Hepatocyte (in vitro differentiated cells): ENCODE data around the gene MEG3. TPM values are rescaled to one million over a fixed set of nuclear protein-coding genes. Genes with fewer than 3 reads are reported as not detected.

ENCODE experiments used
- DNase-seq: peaks from one replicate; pipeline ENCODE4 v3.0.0-alpha.2; 2016; ENCODE audit warnings: low spot score
- H2AFZ ChIP-seq: fragments of 200-600 bp; sonication (generic); 2 replicates; pipeline ENCODE4 v1.6.0; 2016; ENCODE audit warnings: antibody characterized with exemption, mild to moderate bottlenecking
- H3K27ac ChIP-seq: fragments of 200-600 bp; sonication (generic); 2 replicates; pipeline ENCODE4 v1.5.1; 2016; ENCODE audit warnings: mild to moderate bottlenecking
- H3K27me3 ChIP-seq: fragments of 200-600 bp; sonication (generic); 2 replicates; pipeline ENCODE4 v1.6.1; 2016
- H3K36me3 ChIP-seq: fragments of 200-600 bp; sonication (generic); replicated peaks from 2 replicates; pipeline ENCODE4 v1.5.1; 2016; ENCODE audit warnings: low read depth; ENCODE audit not compliant: insufficient read depth
- H3K4me1 ChIP-seq: fragments of 200-600 bp; sonication (generic); 2 replicates; pipeline ENCODE4 v1.5.1; 2016; ENCODE audit warnings: mild to moderate bottlenecking, moderate library complexity; ENCODE audit not compliant: insufficient read depth
- H3K4me2 ChIP-seq: fragments of 200-600 bp; sonication (generic); 2 replicates; pipeline ENCODE4 v1.6.0; 2016
- H3K4me3 ChIP-seq: fragments of 200-600 bp; sonication (generic); 2 replicates; pipeline ENCODE4 v1.5.1; 2016; ENCODE audit warnings: mild to moderate bottlenecking
- H3K79me2 ChIP-seq: fragments of 200-600 bp; sonication (generic); 2 replicates; pipeline ENCODE4 v1.6.0; 2017; ENCODE audit warnings: mild to moderate bottlenecking
- H3K9me2 ChIP-seq: fragments of 200-600 bp; sonication (generic); replicated peaks from 2 replicates; pipeline ENCODE4 v1.6.0; 2017; ENCODE audit warnings: mild to moderate bottlenecking; ENCODE audit not compliant: insufficient read depth
- H3K9me3 ChIP-seq: fragments of 200-600 bp; sonication (generic); 2 replicates; pipeline ENCODE4 v1.5.1; 2016; ENCODE audit warnings: low read depth, mild to moderate bottlenecking
- H4K20me1 ChIP-seq: fragments of 200-600 bp; sonication (generic); 2 replicates; pipeline ENCODE4 v1.6.0; 2016; ENCODE audit warnings: mild to moderate bottlenecking; ENCODE audit not compliant: insufficient read depth, poor library complexity, severe bottlenecking
- EZH2 ChIP-seq: fragments of 200-600 bp; sonication (generic); IDR thresholded peaks from 2 replicates; pipeline ENCODE4 v1.6.1; 2016; ENCODE audit warnings: antibody characterized with exemption, mild to moderate bottlenecking, borderline replicate concordance
- EZH2phosphoT487 ChIP-seq: fragments of 200-600 bp; sonication (generic); IDR thresholded peaks from one replicate; pipeline ENCODE4 v1.6.1; 2018; ENCODE audit warnings: antibody characterized with exemption, mild to moderate bottlenecking, low read depth, moderate library complexity; ENCODE audit not compliant: unreplicated experiment, severe bottlenecking
- WGBS: methylation state at CpG from one replicate; pipeline ENCODE4 v1.1.6; 2016; ENCODE audit warnings: low lambda C conversion rate; ENCODE audit errors: missing lambda C conversion rate; 5-methylcytosine and 5-hydroxymethylcytosine counted together
- polyA plus RNA-seq: library from polyadenylated mRNA; unstranded; fragments of >200 nt; fragmentation: Nextera tagmentation; extraction: Ambion mirVana; gene quantifications from 2 replicates; pipeline ENCODE4 v1.2.1, GENCODE V29; 2016
- total RNA-seq: library from RNA; depleted of rRNA; stranded (reverse); fragments of >200 nt; gene quantifications from 2 replicates; pipeline ENCODE4 v1.2.3, GENCODE V29; 2014
- TF ChIP-seq, protein P1 (sequence below): fragments of 200-600 bp; sonication (generic); IDR thresholded peaks from 2 replicates; pipeline ENCODE4 v1.5.1; 2016; ENCODE audit warnings: antibody characterized with exemption, mild to moderate bottlenecking; ENCODE audit not compliant: poor library complexity

MEG3 gene
- total and polyA plus RNA-seq, 2 experiments from 2014 or later, result not detected

GRCh38 chr14:100864960-100865681, 39.2 kb downstream of the MEG3 start:
- WGBS, result 77% methylated on average over 9 of the region's 9 CpGs
- Histone ChIP-seq H4K20me1 (no peaks in the 10 kb centered on the region), H3K9me3 (no peaks in the 10 kb centered on the region), H3K27ac (no peak overlapping the region), H3K4me2 (no peak overlapping the region), H3K4me1 (no peaks in the 10 kb centered on the region), H3K79me2 (no peaks in the 10 kb centered on the region), H3K9me2 (no peaks in the 10 kb centered on the region), H3K27me3 (no peaks in the 10 kb centered on the region), H2AFZ (no peak overlapping the region), H3K36me3 (no peaks in the 10 kb centered on the region), H3K4me3 (no peak overlapping the region)
- DNase-seq, result no peak
- TF ChIP-seq, protein P1, sequence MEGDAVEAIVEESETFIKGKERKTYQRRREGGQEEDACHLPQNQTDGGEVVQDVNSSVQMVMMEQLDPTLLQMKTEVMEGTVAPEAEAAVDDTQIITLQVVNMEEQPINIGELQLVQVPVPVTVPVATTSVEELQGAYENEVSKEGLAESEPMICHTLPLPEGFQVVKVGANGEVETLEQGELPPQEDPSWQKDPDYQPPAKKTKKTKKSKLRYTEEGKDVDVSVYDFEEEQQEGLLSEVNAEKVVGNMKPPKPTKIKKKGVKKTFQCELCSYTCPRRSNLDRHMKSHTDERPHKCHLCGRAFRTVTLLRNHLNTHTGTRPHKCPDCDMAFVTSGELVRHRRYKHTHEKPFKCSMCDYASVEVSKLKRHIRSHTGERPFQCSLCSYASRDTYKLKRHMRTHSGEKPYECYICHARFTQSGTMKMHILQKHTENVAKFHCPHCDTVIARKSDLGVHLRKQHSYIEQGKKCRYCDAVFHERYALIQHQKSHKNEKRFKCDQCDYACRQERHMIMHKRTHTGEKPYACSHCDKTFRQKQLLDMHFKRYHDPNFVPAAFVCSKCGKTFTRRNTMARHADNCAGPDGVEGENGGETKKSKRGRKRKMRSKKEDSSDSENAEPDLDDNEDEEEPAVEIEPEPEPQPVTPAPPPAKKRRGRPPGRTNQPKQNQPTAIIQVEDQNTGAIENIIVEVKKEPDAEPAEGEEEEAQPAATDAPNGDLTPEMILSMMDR, result no peak
- no peak for TF ChIP-seq EZH2phosphoT487
- TF ChIP-seq EZH2, result no peak

DNA sequence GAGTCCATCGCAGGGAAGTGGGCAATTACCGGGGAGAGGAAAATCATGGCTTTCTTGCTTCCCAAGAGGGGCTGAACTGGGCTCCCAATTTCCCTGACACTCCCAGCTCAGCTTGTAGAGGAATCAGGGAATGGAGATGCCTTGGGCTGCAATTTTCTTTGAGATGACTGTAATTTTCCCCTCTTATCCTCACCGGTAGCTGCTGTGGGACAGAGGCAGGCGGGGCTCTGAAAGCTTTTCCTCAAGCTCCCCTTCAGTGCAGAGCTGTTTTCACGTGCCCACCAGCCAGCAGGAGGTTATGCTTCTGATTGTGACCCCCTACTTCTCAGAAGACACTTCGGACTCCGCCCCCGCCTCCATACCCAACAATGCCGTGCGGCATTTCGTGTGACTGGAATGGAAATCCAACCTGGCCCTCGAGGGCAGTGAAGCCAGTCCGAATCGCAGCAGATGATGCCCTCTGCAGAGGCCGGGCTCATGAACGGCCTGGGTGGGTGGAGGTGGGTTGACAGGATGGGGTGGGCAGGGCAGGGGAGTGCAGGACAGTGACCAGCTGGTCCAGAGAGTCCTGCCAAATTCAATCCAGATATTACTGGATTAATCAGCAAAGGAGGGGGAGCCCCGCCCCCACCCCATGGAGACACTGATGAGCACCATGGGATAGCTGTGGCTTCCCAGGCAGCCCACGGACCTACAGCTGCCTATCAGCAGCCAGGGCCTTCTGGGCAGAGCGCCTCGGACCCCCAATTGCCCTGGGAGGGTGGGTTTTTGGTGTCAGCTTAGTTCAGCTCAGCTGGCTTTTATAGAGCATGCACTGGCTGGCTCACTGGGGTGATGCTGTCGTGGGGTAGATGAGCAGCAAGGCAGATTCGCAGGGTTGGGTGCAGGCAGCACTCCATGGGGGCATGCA, 40.0 kb downstream of the MEG3 start:
- Histone ChIP-seq H3K9me2 (no peaks in the 10 kb centered on the region), H2AFZ (no peak overlapping the region), H3K79me2 (no peaks in the 10 kb centered on the region), H3K27me3 (no peaks in the 10 kb centered on the region), H3K9me3 (no peaks in the 10 kb centered on the region), H3K4me2 (no peak overlapping the region), H3K4me3 (no peak overlapping the region), H4K20me1 (no peaks in the 10 kb centered on the region), H3K4me1 (no peaks in the 10 kb centered on the region), H3K36me3 (no peaks in the 10 kb centered on the region), H3K27ac (no peak overlapping the region)
- 94% methylated on average over 21 of the region's 22 CpGs for WGBS
- DNase-seq, result no peak
- TF ChIP-seq, protein P1, result no peak
- TF ChIP-seq EZH2 (no peak), EZH2phosphoT487 (no peak)

DNA sequence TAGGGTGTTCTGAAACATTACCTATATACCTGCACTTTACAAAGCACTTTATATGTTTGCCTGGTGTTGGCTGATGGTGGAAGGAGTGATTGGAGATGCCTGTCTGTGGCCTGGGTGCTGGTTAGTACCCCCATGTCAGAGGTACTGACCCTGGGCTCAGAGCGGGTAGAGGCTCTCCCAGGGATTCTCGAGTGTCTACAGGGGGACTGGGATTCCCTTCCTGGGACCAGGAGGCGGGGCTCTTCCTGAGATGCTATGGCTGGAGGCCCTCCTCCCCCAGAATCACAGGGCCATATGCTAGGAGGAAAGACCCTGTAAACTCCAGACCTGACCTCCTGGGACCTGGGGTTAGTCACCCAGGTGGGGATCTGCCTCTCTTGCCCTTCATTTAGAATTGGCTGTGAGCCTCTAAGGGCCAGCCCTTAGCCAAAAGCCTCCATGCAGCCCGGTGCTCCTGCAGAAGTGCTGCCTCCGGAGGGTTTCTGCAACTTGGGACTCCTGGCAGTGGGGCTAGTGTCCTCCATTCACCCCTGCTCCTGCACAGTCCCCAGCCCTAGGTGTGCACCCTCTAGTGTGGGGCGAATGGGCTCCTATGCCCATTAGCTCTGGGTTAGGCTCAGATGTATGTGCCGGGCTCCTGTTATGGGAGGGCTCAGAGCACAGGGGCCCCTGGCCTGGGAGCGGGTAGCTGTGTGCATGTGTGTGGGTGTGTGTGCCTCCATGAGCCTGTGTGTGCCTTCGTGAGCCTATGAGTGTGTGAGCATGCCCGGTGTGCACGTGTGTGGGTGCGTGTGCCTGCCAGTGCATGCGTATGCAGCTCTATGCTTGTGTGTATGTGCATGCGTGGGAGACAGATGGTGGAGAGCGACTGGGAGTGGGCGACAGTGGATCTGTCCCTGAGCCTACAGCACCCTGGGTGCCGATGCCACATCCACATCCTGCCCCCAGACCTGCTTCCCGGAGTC, 41.0 kb downstream of the MEG3 start:
- Histone ChIP-seq H3K27ac (no peak overlapping the region), H3K9me2 (no peaks in the 10 kb centered on the region), H3K4me1 (no peaks in the 10 kb centered on the region), H3K9me3 (no peaks in the 10 kb centered on the region), H3K79me2 (no peaks in the 10 kb centered on the region), H3K4me2 (no peak overlapping the region), H2AFZ (no peak overlapping the region), H3K4me3 (no peak overlapping the region), H3K27me3 (no peaks in the 10 kb centered on the region), H4K20me1 (no peaks in the 10 kb centered on the region), H3K36me3 (no peaks in the 10 kb centered on the region)
- no peak for DNase-seq
- no peak for TF ChIP-seq EZH2phosphoT487
- TF ChIP-seq, protein P1, result no peak
- no peak for TF ChIP-seq EZH2
- WGBS, result 93% methylated on average over 18 of the region's 18 CpGs
